Panc1 (cell line): Measurements from ENCODE around the gene TCTN3. TPM values are rescaled to one million over a fixed set of nuclear protein-coding genes. Genes with fewer than 3 reads are reported as not detected.
A peak's percentile ranks its signal among the peaks of the same experiment; 100 is the strongest.

Experiments used
- ATAC-seq: fragments of 200-7000 bp; cut with Tn5 transposase; 2 replicates; pipeline ENCODE4 v1.9.1; 2020; ENCODE audit warnings: mild to moderate bottlenecking, moderate library complexity
- BruUV-seq: library from RNA; stranded (reverse); fragments of 400-500 nt; replicated peaks from 2 replicates; lab custom pipeline; 2021; lab: Mats Ljungman, UMichigan
- CTCF ChIA-PET: fragments of 300-600 bp; sonication (Branson Sonifier 250); formaldehyde crosslinking; loops from one replicate; lab custom pipeline; 2022; ENCODE audit warnings: antibody characterized with exemption; lab: Charles Lee
- POLR2A ChIA-PET: fragments of 300-600 bp; sonication (Branson Sonifier 250); formaldehyde crosslinking; loops from one replicate; lab custom pipeline; 2022; ENCODE audit warnings: antibody characterized with exemption; lab: Charles Lee
- DNase-seq: peaks from one replicate; pipeline ENCODE4 v3.0.0-alpha.2; 2010; ENCODE audit warnings: low read depth, low spot score
- H3K27ac ChIP-seq: 2 replicates; pipeline ENCODE4 v1.5.1; 2011; ENCODE audit warnings: mild to moderate bottlenecking, low read length, inconsistent platforms
- H3K27me3 ChIP-seq: fragments of 200-500 bp; sonication (Bioruptor generic); 2 replicates; pipeline ENCODE4 v1.6.0; 2014; ENCODE audit warnings: low read length, inconsistent platforms; ENCODE audit not compliant: control insufficient read depth, insufficient read depth
- H3K36me3 ChIP-seq: fragments of 200-500 bp; sonication (Bioruptor generic); 2 replicates; pipeline ENCODE4 v1.5.1; 2014; ENCODE audit warnings: inconsistent platforms, mild to moderate bottlenecking, low read length, moderate library complexity; ENCODE audit not compliant: control insufficient read depth, insufficient read depth
- H3K4me1 ChIP-seq: 2 replicates; pipeline ENCODE4 v1.5.1; 2011; ENCODE audit warnings: inconsistent platforms, mild to moderate bottlenecking, low read length, moderate library complexity; ENCODE audit not compliant: control insufficient read depth, insufficient read depth
- H3K4me3 ChIP-seq, 2 experiments: 2 replicates each; pipeline ENCODE4 v1.5.1; 2011 to 2012; ENCODE audit warnings: low read depth in 2 of 2, low read length in 2 of 2, mild to moderate bottlenecking in 2 of 2, inconsistent platforms in 1 of 2, moderate library complexity in 1 of 2
- H3K9me3 ChIP-seq: fragments of 200-500 bp; sonication (Bioruptor generic); 2 replicates; pipeline ENCODE4 v1.5.1; 2014; ENCODE audit warnings: low read depth, mild to moderate bottlenecking, inconsistent platforms, low read length, moderate library complexity; ENCODE audit not compliant: control insufficient read depth, insufficient read depth
- CTCF ChIP-seq: fragments of 450-650 bp; IDR thresholded peaks from 2 replicates; pipeline ENCODE4 v1.5.1; 2017; ENCODE audit warnings: mild to moderate bottlenecking
- POLR2AphosphoS5 ChIP-seq: IDR thresholded peaks from 2 replicates; pipeline ENCODE4 v1.6.1; 2012; ENCODE audit warnings: mild to moderate bottlenecking, low read depth, low read length, moderate library complexity
- REST ChIP-seq, 2 experiments: IDR thresholded peaks; 2 replicates each; pipeline ENCODE4 v1.6.1; 2011 to 2012; ENCODE audit warnings: low read depth in 2 of 2, control low read depth in 1 of 2, low read length in 1 of 2, mild to moderate bottlenecking in 1 of 2, moderate library complexity in 1 of 2; ENCODE audit not compliant: insufficient read depth in 1 of 2
- SIN3A ChIP-seq: IDR thresholded peaks from 2 replicates; pipeline ENCODE4 v1.6.1; 2012; ENCODE audit warnings: low read depth, mild to moderate bottlenecking, low read length, moderate library complexity, borderline replicate concordance; ENCODE audit not compliant: insufficient read depth
- in situ Hi-C: cut with HindIII; loops from 2 replicates; pipeline ENCODE4 v1.10.0; 2016; ENCODE audit warnings: low sequenced_read_pairs, low pct_unique_long_range_greater_than_20kb
- intact Hi-C: fragments of 100-400 bp; cut with micrococcal nuclease; formaldehyde crosslinking; loops from one replicate; pipeline ENCODE4 v1.10.0; 2022; ENCODE audit not compliant: unreplicated experiment
- total RNA-seq: library from RNA; stranded (reverse); gene quantifications from one replicate; pipeline ENCODE4 v1.2.1, GENCODE V29; 2021; ENCODE audit not compliant: unreplicated experiment

The TCTN3 gene
- total RNA-seq, 1 experiment from 2014 or later: 56.6 TPM

- ATAC-seq (no peak), DNase-seq (no peak)
- ChIA-PET CTCF (no interaction called here), POLR2A (interaction anchor here (0.6 kb wide), 1 partner anchor 472 kb away, joined by 3 read pairs; no protein-coding TSS in a partner anchor)
- Histone ChIP-seq H3K4me3 (no peak overlapping the region), H3K36me3 (peaks cover 24% of the 10 kb centered on the region), H3K4me1 (0 out of 2 replicates have a peak, but pooled peaks cover 6% of the 10 kb centered on the region), H3K27me3 (no peaks in the 10 kb centered on the region), H3K9me3 (no peaks in the 10 kb centered on the region), H3K27ac (no peak overlapping the region)
- no TSS peak for BruUV-seq
- TF ChIP-seq POLR2AphosphoS5: no peak
- TF ChIP-seq CTCF: peak; percentile 18; the same call in 1 of the 2 replicates
- intact Hi-C loops: no loop called here
- in situ Hi-C loops: no loop called here
Measured at GRCh38 chr10:95688648-95689047, 5.1 kb downstream of the TCTN3 start.

- Histone ChIP-seq H3K27ac (no peak overlapping the region), H3K4me1 (no peaks in the 10 kb centered on the region), H3K27me3 (no peaks in the 10 kb centered on the region), H3K4me3 (no peak overlapping the region), H3K9me3 (no peaks in the 10 kb centered on the region), H3K36me3 (peaks cover 26% of the 10 kb centered on the region)
- BruUV-seq: no TSS peak
- DNase-seq (no peak), ATAC-seq (no peak)
- TF ChIP-seq SIN3A (no peak), REST (IDR thresholded peaks at IDR 0.05; ENCODE audit: insufficient read depth in 1 of 2, low read depth in 2 of 2, low read length in 1 of 2) (no peak), POLR2AphosphoS5 (no peak), CTCF (no peak)
- ChIA-PET CTCF (interaction anchor here (1.0 kb wide), 1 partner anchor 10 kb away, joined by 4 read pairs; the partner anchor contains the start of gene TCTN3), POLR2A (no interaction called here)
- in situ Hi-C loops: no loop called here
- intact Hi-C loops: no loop called here
Measured at GRCh38 chr10:95683966-95684365, 9.8 kb downstream of the TCTN3 start.
